Astrocyte (in vitro differentiated cells and primary cell): ENCODE results near the gene PATJ. TPM values are rescaled to one million over a fixed set of nuclear protein-coding genes. Genes with fewer than 3 reads are reported as not detected.
"Not testable (repeated sequence)": the region's sequence is repeated elsewhere in the genome, so short reads cannot be mapped to it uniquely, and the experiment has no call there.

Experiments used
- DNase-seq: peaks from one replicate; pipeline ENCODE4 v3.0.0-alpha.2; 2010; ENCODE audit warnings: low read depth
- FAIRE-seq: peaks from 2 replicates; lab custom pipeline; 2011; peaks lifted over from hg19 to GRCh38; lab: Jason Lieb, UNC
- H2AFZ ChIP-seq: 2 replicates; pipeline ENCODE4 v1.6.0; 2012; ENCODE audit warnings: low read depth, low read length, inconsistent platforms
- H3K27ac ChIP-seq: 2 replicates; pipeline ENCODE4 v1.5.1; 2011; ENCODE audit warnings: low read depth, low read length, inconsistent platforms
- H3K27me3 ChIP-seq: 2 replicates; pipeline ENCODE4 v1.6.0; 2011; ENCODE audit warnings: low read length, inconsistent platforms; ENCODE audit not compliant: insufficient read depth
- H3K36me3 ChIP-seq: 2 replicates; pipeline ENCODE4 v1.5.1; 2011; ENCODE audit warnings: low read length, inconsistent platforms; ENCODE audit not compliant: insufficient read depth
- H3K4me1 ChIP-seq: 2 replicates; pipeline ENCODE4 v1.5.1; 2011; ENCODE audit warnings: low read length, inconsistent platforms; ENCODE audit not compliant: insufficient read depth
- H3K4me2 ChIP-seq: 2 replicates; pipeline ENCODE4 v1.6.0; 2012; ENCODE audit warnings: low read length, inconsistent platforms
- H3K4me3 ChIP-seq: 2 replicates; pipeline ENCODE4 v1.5.1; 2011; ENCODE audit warnings: low read depth, mild to moderate bottlenecking, low read length, inconsistent platforms; ENCODE audit not compliant: insufficient read depth
- H3K79me2 ChIP-seq: 2 replicates; pipeline ENCODE4 v1.6.0; 2012; ENCODE audit warnings: mild to moderate bottlenecking, low read length, inconsistent platforms; ENCODE audit not compliant: insufficient read depth
- H3K9ac ChIP-seq: 2 replicates; pipeline ENCODE4 v1.6.0; 2012; ENCODE audit warnings: mild to moderate bottlenecking, low read length, inconsistent platforms
- H3K9me3 ChIP-seq: 2 replicates; pipeline ENCODE4 v1.5.1; 2012; ENCODE audit warnings: low read depth, mild to moderate bottlenecking, low read length, inconsistent platforms; ENCODE audit not compliant: insufficient read depth
- H4K20me1 ChIP-seq: 2 replicates; pipeline ENCODE4 v1.6.0; 2012; ENCODE audit warnings: low read length, inconsistent platforms; ENCODE audit not compliant: insufficient read depth
- H3K27ac Mint-ChIP-seq: one replicate; pipeline ENCODE4 v1.8.0; 2021; ENCODE audit warnings: mild to moderate bottlenecking, mixed read lengths; ENCODE audit not compliant: unreplicated experiment
- H3K27me3 Mint-ChIP-seq: one replicate; pipeline ENCODE4 v1.8.0; 2021; ENCODE audit warnings: low read depth, mixed read lengths; ENCODE audit not compliant: unreplicated experiment
- H3K36me3 Mint-ChIP-seq: one replicate; pipeline ENCODE4 v1.8.0; 2021; ENCODE audit warnings: low read depth, mixed read lengths; ENCODE audit not compliant: unreplicated experiment
- H3K4me1 Mint-ChIP-seq: one replicate; pipeline ENCODE4 v1.8.0; 2021; ENCODE audit warnings: low read depth, mixed read lengths; ENCODE audit not compliant: unreplicated experiment
- H3K4me3 Mint-ChIP-seq: one replicate; pipeline ENCODE4 v1.8.0; 2021; ENCODE audit warnings: mild to moderate bottlenecking, moderate library complexity, mixed read lengths; ENCODE audit not compliant: unreplicated experiment
- H3K9me3 Mint-ChIP-seq: one replicate; pipeline ENCODE4 v1.8.0; 2021; ENCODE audit warnings: mild to moderate bottlenecking, mixed read lengths; ENCODE audit not compliant: unreplicated experiment
- EZH2 ChIP-seq: IDR thresholded peaks from 2 replicates; pipeline ENCODE4 v1.6.1; 2012; ENCODE audit warnings: mild to moderate bottlenecking, low read length, inconsistent platforms; ENCODE audit not compliant: insufficient read depth
- total RNA-seq: library from RNA; stranded (reverse); gene quantifications from 2 replicates; pipeline ENCODE4 v1.2.1, GENCODE V29; 2021
- TF ChIP-seq, protein P1 (sequence below): IDR thresholded peaks from 2 replicates; pipeline ENCODE4 v1.5.1; 2011; ENCODE audit warnings: low read depth, mild to moderate bottlenecking, inconsistent platforms, low read length, moderate library complexity; ENCODE audit not compliant: insufficient read depth

PATJ gene
- total RNA-seq, 1 donor from 2014 or later = 11.0 TPM

DNA sequence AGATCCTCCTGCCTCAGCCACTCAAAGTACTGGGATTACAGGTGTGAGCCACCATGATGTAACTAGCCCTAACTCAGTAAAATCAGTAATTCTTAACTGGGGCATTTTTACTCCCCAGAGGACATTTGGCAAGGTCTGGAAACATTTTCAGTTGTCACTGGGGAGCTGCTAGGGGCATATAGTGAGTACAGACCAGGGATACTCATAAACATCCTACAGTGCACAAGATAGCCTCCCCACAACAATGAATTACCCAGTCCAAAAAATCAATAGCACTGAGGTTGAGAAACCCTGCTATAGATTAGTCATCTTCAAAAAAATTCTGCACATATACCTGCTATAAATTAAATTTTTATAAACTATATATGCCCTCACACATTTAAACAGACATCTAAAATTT is 30.3 kb upstream of the PATJ start:
- Histone ChIP-seq H2AFZ (no peak overlapping the region), H4K20me1 (peaks cover 13% of the 10 kb centered on the region), H3K79me2 (peaks cover 40% of the 10 kb centered on the region), H3K9me3 (no peaks in the 10 kb centered on the region), H3K4me1 (no peaks in the 10 kb centered on the region), H3K4me2 (no peak overlapping the region), H3K27me3 (no peaks in the 10 kb centered on the region), H3K9ac (no peak overlapping the region), H3K4me3 (no peak overlapping the region), H3K36me3 (peaks cover 3% of the 10 kb centered on the region), H3K27ac (no peak overlapping the region)
- H3K9me3 Mint-ChIP-seq = no peaks in the 10 kb centered on the region
- H3K27me3 Mint-ChIP-seq = no peaks in the 10 kb centered on the region
- H3K27ac Mint-ChIP-seq = no peak overlapping the region
- DNase-seq (no peak), FAIRE-seq (no peak)
- peaks cover 8% of the 10 kb centered on the region for H3K4me1 Mint-ChIP-seq
- TF ChIP-seq EZH2 = no peak
- TF ChIP-seq, protein P1, sequence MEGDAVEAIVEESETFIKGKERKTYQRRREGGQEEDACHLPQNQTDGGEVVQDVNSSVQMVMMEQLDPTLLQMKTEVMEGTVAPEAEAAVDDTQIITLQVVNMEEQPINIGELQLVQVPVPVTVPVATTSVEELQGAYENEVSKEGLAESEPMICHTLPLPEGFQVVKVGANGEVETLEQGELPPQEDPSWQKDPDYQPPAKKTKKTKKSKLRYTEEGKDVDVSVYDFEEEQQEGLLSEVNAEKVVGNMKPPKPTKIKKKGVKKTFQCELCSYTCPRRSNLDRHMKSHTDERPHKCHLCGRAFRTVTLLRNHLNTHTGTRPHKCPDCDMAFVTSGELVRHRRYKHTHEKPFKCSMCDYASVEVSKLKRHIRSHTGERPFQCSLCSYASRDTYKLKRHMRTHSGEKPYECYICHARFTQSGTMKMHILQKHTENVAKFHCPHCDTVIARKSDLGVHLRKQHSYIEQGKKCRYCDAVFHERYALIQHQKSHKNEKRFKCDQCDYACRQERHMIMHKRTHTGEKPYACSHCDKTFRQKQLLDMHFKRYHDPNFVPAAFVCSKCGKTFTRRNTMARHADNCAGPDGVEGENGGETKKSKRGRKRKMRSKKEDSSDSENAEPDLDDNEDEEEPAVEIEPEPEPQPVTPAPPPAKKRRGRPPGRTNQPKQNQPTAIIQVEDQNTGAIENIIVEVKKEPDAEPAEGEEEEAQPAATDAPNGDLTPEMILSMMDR = no peak
- no peaks in the 10 kb centered on the region for H3K36me3 Mint-ChIP-seq
- H3K4me3 Mint-ChIP-seq = no peak overlapping the region

DNA sequence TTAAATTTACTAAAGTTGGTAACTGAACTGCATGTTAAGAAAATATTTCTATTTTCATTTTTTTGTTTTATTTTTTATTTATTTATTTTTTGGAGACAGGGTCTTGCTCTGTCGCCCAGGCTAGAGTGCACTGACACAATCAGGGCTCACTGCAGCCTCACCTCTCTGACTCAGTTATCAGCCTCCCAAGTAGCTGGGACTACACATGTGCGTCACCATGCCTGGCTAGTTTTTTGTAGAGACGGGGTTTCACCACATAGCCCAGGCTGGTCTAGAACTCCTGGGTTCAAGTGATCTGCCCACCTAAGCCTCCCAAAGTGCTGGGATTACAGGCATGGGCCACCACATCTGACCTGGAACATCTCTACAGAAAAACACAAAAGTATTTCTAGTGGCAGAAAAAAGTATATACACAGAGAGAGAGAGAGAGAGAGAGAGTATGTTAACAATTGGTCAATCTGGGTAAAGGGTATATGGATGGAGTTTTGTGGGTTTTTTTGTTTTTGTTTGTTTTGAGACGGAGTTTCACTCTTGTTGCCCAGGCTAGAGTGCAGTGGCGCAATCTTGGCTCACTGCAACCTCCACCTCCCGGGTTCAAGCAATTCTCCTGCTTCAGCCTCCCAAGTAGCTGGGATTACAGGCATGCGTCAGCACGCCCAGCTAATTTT is 23.1 kb upstream of the PATJ start:
- not testable (repeated sequence) for H3K9me3 Mint-ChIP-seq, H3K36me3 Mint-ChIP-seq, H3K4me1 Mint-ChIP-seq, H3K4me2 ChIP-seq, H3K27ac ChIP-seq, H3K9ac ChIP-seq, H3K4me3 Mint-ChIP-seq, H3K27ac Mint-ChIP-seq, FAIRE-seq, H3K4me3 ChIP-seq, DNase-seq, H2AFZ ChIP-seq, H3K27me3 ChIP-seq, H3K9me3 ChIP-seq, H4K20me1 ChIP-seq, H3K36me3 ChIP-seq, H3K27me3 Mint-ChIP-seq
- Histone ChIP-seq H3K79me2 (peaks cover 73% of the 10 kb centered on the region), H3K4me1 (peaks cover 14% of the 10 kb centered on the region)

- peak overlapping the region; percentile 100 for H2AFZ ChIP-seq
- FAIRE-seq = no peak
Observed at GRCh38 chr1:61724506-61724812, 17.8 kb upstream of the PATJ start.

More at GRCh38 chr1:61724506-61724812, 17.8 kb upstream of the PATJ start:
- Mint-ChIP-seq H3K27ac (peak overlapping the region; percentile 98), H3K9me3 (no peaks in the 10 kb centered on the region), H3K27me3 (no peaks in the 10 kb centered on the region), H3K4me3 (peak overlapping the region; percentile 100), H3K36me3 (no peaks in the 10 kb centered on the region), H3K4me1 (peaks cover 6% of the 10 kb centered on the region)
- Histone ChIP-seq H3K27me3 (no peaks in the 10 kb centered on the region), H3K79me2 (peaks cover 50% of the 10 kb centered on the region), H3K27ac (peak overlapping the region; percentile 98), H3K4me2 (peak overlapping the region; percentile 98), H3K4me3 (peak overlapping the region; percentile 100), H3K4me1 (peaks cover 14% of the 10 kb centered on the region), H3K9me3 (no peaks in the 10 kb centered on the region), H3K36me3 (no peaks in the 10 kb centered on the region), H4K20me1 (no peaks in the 10 kb centered on the region), H3K9ac (peak overlapping the region; percentile 100)
- DNase-seq = no peak
- TF ChIP-seq EZH2 = no peak
- TF ChIP-seq, protein P1 = no peak
